Measurements from ENCODE around the gene RTN4RL1.

The RTN4RL1 gene

DNA sequence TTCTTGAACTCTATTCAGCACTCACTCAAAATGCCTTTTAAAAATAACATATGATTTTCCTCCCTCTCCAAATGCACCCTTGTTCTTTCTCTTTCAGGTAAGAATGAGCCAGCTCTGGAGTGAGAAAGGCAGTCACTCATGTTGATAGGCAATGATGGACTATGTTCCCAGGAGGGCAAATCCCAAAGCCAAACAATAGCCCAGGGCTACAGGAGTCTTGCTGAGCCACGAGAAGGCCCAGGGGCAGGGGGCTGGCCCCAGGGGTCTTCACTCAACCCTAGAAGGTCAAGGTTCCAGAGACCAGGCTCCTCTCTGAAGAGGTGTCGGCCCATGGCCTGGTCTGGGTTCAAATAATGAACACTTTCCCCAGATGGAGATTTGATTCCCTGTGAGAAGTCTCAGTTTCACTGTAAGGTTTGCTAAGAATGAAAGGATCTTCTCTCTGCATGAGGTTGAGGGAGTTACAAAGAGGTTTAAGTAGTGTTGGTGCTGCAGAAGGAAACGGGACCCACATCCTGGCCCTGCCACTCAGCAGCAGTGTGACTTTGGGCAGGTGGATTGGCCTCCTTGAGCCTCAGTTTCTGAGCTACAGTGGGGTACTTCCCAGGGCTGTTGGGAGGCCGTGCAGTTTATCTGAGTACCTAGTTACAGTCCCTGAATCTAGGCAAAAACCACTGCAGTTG, 49.0 kb downstream of the RTN4RL1 start:
- DNase-seq = no peak

DNA sequence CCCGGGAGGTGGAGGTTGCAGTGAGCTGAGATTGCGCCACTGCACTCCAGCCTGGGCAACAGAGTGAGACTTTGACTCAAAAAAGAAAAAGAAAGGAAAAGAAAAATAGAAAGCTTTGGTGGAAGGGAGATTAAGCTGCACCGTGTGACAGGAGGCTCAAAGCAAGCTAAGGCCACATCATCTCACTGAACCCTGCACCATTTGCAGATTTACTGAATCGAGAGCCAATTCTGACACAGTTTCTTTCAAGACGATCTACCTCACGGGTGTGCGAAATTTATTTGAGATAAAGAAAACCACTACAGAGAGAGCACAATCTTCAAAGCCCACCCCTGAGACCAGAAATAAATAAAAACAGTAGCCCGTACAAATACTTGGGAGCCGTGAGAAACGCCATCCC, 49.6 kb downstream of the RTN4RL1 start:
- no peak for DNase-seq

DNA sequence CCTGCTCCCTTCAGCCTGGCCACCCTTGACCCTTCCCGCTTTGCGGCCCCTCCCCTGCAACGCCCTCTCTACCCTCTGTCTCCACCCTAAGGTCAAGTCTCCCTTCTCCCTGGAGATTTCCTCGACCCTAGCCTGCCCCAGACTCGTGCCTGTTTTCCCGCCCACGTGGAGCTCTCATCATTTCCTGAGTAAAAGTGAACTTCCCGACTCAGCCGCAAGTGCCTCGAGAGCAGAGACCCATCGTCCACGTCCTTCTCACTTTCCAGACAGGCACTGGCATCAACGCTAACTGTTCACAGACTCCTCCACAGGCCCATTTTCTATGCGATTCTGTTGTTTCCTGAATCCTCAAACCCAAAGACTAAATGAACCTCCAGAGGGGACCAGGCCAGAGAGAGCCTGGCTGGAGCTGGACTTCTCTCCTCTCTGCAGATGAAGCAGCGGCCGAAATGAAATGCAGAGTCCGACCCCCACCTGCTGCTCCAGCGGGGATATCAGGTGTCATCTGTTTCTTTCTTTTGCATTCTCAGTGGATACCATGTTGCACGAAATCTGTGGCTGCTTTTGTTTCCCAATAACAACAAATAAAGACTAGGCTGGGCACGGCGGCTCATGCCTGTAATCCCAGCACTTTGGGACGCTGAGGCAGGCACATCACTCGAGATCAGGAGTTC, 52.5 kb downstream of the RTN4RL1 start:
- no peak for DNase-seq

DNA sequence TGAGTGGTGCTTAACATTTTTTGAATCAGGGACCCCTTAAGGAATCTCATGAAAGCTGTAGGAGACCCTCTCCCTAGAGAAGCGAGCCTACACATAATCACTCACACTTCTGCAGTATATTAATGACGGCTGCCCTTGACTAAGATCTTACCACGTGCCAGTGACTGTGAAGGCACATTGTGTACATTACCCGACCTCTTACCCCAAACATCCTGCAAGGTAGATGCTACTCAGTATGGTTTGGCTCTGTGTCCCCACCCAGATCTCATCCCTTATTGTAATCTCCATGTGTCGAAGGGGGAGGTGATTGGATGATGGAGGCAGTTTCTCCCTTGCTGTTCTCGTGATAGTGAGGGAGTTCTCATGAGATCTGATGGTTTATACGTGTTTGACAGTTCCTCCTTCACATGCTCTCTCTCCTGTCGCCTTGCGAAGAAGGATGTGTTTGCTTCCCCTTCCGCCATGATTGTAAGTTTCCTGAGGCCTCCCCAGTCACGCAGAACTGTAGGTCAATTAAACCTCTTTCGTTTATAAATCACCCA, 54.2 kb downstream of the RTN4RL1 start:
- DNase-seq = no peak

DNA sequence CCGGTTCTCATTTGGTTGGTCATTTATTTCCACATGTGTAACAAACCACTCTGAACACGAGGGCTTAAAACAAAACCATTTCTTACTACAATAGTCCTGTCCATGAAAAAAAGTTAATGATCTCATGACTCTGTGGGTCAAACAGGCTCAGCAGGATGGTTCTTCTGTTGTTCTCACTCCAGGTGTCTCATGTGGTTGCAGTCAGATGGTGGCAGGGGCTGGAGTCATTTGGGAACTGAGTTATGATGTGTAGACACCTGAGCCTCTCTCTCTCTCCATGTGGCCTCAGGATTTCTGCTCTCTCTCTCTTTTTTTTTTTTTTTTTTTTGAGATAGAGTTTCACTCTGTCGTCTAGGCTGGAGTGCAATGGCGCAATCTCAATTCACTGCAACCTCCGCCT, 55.4 kb downstream of the RTN4RL1 start:
- DNase-seq = no peak

DNA sequence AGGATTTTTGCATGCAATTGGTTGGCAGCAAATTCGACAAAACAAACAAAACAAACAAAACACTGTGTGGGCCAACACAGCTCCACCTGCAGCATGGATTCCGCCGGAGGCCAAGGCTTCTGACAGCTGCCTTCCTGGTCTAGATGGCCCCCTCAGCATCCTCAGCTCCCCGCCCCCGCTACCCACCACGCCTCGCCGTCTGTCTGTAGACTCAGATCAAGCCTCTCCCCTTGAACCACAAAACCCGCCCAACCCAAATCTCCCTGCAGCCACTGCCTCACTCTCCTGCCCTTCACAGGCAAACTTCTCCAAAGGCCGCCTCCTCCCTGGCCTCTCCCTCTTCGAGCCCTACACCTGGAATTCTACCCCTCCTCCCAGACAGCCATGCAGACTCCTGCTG, 57.9 kb downstream of the RTN4RL1 start:
- DNase-seq = no peak

DNA sequence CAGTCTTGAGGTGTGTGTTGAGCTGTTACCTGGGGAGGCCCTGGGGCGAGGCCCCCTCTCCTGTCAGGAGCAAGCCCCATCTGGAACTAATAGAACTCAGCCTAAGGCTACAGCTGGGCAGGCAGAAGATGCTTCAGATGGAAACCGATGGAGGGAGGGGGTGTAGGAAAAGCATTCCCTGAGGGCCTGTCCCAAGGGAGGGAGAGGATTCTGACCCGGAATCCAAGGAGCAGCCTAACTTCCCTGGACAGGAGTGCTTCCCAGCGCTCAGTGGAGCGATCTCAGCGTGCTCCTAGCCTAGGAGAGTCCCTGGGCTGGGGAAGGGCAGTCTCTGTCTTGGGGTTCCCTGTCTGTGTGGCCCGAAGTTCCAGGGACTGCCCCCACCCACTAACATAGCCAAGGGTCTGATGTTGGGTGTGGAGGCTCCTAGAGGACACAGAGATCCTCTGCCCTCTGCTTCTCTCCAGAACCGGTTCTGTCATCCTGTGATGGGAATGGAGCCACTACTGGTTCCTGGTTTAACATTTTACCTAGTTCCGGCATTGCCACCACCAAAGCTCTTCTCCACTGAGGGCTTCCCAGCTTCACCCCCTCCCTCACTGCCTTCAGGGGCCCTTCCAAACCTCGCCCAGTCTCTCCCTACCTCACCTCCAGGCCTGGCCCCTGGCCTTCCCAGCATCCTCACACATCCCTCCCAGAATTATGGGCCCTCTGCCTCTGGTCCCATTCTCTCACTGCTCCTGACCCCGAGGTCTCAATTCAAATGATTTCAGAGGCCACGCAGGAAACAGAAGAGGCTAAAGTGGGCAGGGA, 58.7 kb downstream of the RTN4RL1 start:
- no peak for DNase-seq

DNA sequence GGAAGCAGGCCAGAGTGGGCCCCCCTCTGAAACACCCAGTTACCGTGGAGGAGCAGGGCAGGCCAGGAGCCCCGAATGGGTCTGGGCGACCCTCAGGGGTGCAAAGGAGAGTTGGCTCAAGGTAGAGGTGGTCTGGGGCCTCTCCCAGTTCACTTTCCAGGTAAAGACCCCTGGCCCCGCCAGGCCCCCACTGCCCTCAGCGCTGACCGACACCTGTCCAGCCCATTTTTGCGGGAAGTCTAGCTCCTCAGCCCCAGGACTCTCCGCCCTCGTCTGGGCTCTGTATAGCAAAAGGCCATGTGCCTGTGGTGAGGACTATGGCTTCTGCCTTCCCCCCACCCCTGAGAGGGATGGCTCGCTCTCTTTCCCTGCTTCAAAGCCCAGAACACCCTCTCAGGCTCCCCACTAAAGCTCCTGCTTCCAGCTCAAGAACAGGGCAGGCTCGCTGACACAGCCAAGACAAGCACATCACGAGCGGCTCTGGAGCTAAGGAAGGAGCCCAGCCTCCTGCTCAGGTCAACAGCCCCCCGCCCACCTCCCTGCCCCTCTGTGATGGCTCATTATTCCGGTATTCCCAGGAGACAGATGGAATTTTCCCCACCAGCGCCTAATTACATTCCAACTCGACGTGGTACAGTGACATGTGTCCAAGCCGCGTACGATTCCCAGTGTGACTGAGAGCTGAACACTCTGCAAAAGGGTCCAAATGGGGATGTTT, 59.4 kb downstream of the RTN4RL1 start:
- DNase-seq = no peak

DNA sequence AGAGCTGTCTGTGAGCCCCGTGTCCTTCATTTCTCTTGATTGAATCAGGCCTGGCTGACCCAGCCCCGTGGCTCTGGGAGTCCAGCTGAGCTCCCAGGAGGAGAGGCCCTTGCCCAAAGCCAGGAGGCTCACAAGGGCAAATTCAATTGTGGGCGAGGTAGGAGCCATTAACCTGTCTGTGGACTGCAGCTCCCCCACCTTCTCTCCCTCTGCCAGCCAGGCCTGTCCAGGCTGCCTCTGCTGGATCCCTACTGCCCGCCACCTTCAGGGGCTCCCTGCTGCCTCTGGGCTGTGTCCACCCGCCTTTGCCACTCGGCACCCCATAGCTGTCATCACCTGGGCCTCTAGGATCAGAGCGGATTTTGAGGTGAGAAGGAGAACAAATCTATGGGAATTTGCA, 61.9 kb downstream of the RTN4RL1 start:
- DNase-seq = no peak

DNA sequence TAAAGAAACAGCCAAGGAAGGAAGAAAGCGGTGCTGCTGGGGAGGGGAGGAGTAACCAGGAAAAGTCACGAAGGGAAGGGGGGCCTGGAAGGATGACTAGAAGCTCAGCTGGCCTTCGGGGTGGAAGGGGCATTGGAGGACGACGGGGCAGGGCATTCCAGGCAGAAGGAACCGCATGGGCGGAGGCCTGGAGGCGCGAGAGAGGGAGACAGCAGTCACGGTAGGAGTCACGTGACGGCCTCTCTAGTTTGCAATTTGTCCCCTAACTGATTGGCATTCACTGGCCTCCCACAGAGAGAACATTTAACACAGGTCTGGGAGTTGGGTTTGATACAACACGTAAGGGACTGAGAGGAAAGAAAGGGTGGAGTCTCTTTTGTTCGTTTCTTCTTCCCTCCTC, 63.9 kb downstream of the RTN4RL1 start:
- no peak for DNase-seq

DNA sequence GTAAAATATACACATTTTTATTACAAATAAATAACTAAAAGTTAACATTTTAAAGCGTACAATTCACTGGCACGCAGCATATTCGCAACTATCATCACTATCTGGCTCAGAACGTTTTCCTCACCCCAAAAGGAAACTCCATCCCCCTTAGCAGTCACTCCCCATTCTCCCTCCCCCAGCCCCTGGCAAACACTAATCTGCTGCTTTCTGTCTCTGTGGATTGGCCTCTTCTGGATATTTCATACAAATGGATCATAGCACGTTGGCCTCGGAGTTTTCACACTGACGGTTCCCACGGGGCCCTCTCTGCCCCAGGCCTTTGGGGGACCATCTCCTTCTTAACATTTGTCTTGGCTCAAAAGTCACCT, 64.6 kb downstream of the RTN4RL1 start:
- DNase-seq = no peak

DNA sequence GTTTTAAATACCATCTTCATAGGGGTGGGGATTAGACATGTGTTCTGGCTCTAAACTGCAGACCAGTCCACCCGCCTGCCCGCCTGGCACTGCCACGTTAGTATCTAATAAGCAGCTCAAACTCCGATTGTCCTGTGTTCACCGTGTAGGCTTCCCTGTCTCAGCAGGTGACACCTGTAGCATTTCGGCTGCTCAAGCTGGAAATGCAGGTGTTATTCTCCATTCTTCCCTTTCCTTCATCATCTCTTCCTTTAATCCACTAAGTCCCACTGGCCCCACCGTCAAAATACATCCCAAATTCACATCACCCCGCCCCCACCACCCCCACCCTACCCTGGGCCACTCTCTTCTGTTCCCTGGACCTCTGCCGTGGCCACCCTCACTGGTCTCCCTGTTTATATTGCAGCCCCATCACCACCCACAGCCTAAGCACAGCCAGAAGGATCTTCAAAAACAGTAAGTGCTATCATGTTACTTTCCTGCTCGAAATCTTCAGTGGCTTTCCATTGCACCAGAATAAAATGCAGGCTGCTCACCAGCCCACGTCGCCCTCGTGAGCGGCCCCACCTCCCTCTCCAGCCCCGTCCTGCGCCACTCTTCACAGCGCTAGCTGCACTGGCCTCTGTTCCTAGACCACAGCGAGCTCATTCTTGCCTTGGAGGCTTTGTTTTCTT, 65.1 kb downstream of the RTN4RL1 start:
- DNase-seq = peak in 1 of 2 donors; percentile 19

DNA sequence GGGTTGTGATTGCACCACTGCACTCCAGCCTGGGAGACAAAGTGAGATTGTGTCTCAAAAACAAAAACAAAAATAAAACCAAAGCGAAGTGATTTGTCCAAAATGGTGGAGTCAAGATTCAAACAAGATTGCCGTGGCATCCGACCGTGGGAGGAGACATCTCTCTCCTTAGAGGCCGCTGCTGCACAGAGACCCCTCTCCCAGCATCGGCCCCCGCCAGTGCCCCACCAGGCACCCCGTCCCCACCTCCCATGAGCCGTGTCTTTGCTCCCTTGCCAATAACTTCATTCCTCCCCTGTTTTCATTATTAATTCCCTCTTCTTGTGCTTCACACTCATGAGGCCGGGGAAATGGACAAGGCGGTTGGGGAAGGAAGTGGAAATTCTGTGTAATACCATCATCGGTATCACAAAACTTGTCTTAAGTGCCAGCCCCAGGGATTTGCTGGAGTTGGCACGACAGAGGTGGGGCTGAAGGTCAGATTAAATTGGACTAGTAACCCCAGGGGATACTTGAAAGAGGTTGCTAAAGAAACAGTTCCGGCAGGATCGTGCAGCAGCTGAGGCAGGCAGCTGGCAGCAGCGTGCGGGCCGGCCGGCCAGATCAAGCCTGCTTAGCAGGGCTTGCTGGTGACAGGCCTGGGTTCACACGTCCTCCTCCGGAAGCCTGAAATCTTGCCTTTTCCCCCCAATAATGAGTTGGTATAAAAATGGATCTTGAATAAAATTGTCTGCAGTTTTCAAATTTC, 66.8 kb downstream of the RTN4RL1 start:
- no peak for DNase-seq

DNA sequence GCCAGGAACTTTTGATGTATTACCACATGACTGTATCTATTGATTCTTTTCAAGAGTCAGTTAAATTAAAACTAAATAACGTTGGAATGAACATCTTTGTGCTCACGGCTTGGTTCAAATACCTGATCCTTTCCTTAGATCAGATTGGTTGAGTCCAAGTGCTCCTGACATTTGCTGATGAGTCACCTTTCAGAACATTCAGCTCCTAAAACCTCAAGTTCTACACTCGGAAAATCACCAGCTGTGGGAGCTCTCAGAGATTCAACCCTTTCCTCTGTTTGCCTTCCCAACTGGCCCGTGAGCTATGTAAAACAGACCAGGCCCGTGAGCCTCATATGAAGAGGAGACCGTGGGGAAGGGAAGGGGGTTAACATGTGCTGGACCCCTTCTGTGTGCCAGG, 68.1 kb downstream of the RTN4RL1 start:
- DNase-seq = no peak

DNA sequence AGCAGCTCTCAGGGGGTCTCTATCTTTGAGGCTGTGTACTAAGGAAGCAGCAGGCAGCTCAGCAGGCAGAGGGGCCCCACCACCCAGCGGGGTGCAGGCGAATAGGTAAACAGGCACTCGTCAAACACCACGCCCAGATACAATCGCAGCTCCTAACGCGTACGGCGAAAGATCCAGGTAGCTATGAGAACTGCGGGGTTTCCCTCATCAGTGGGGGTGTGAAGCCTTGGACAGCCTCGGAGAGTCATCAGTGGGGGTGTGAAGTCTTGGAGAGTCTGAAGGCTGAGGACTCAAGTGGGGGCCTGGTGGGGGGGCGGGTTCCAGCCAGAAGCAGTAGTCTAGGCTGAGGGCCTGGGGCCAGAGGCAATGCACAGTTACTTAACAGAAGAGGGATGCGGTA, 69.0 kb downstream of the RTN4RL1 start:
- no peak for DNase-seq

DNA sequence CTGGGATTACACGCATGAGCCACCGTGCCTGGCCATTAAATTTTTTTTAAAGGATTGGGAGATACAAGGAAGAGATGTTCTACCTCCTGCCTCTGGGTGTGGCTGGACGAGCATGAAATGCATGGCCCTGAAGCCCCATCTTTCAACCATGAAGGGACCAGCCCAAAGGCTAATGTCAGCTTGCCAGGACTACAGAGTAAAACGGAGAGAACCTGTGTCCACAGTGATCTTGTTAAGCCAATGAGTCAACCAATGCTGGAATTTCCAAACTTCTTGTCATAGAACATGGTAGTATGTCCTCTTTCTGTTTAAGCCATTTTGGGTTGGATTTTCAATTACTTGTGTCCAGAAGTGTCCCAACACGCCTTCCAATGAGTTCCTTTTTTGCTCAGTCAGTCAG, 71.3 kb downstream of the RTN4RL1 start:
- no peak for DNase-seq

DNA sequence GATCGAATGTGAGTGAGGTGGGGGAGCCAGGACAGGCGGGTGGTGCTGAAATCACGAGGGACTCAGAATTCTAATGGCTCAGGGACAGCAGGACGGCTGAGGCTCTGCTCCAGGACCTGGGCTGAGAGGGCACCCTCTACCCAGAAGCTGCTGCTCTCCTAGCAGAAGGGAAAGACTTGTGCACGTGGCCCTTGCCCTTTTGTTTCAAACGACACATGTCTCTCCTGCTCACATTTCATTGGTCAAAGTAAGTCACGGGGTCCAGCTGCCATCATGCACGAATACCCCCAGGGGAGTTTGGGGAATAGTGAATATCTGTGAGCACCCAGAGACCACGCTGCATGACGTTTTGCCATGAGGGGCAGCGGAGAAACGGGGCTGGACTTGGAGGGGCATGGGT, 73.2 kb downstream of the RTN4RL1 start:
- no peak for DNase-seq

DNA sequence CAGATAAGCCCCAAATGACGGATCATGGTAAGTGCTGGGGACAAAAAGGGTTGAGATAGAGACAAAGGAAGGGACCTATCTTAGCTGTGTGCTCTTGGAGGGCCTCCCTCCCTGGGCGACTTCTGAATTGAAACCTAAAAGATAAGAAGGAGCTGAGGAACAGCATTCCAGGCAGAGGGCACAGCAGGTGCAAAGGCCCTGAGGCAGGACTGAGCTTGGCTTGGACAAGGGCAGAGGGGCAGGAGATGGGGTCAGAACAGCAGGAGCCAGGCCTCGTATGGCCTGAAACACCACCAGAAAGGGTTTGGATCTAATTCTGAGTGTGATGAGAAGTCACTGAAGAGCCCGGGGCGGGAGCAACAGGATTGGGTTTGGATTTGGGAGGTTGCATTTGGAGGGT, 75.4 kb downstream of the RTN4RL1 start:
- DNase-seq = no peak

DNA sequence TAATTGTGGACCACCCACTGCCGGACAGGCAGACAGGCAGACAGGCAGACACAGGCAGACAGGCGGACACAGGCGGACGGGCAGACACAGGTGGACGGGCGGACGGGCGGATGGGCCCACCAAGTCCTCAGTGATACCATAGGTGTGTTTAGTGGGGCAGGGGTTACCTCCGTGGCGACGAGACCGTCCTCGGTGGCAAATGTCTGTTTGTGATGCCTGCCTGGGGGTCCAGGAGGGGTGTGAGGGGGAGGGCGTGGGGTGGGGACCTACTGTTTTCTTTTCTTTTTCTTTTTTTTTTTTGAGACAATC, 76.7 kb downstream of the RTN4RL1 start:
- no peak for DNase-seq

DNA sequence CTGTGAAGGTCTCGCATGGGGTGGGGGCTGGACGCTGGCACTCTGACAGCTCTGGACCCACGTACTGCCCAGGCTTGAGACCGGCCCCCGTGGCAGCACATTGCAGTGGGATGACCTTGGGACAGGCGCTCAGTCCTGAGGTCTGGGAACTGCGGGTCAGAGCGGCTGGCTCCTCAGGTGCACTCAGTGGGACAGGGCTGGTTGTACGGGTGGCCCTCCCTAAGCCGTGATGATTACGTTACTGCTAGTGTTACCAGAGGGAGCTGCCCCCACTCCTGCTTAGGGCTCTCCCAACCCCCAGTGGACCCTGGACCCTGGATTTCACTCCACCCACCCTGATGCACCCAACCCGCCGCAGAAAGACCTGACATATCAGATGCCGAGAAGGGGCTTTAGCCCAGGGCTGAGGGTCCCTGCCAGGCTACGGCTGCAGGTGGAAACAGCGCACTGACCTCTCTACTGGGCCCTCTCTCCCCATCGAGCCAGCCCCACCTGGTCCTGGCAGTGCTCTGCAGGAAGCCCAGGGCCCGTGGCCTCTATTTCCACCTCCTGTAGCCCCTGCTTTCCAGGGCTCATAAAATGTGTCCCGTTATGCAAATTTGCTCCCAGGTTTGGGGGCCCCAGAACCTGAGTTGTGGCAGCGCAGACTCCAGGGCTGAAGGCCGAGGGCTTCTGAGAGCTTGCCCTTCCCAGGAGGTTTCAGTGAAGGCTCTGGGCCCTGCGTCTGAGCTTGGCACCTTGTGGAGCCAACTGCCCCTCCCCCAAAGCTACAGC, 77.2 kb downstream of the RTN4RL1 start:
- DNase-seq = no peak

DNA sequence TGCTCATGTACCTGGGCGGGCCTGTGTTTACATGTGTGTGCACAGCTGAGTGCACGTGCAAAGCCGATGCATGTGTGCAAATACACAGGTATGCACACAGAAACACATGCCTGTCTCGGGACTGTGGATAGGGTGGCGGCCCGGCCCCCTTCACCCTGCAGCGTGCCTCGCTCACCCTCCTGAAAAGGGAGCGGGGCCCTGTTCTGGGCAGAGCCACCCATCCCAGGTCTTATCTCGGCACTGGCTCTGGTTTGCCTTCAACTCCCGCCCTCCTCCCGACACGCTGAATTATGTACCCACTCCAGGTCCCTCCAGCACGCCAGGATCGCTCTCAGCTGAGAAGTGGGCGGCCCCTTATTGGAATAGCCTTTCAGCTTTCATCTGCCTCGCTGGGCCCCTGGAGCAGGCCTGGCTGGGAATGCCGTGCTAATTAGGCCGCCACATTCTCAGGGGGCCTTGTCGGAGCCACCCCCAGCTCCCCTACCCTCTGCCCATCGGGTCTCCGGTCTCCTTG, 77.8 kb downstream of the RTN4RL1 start:
- DNase-seq = no peak
